ENCODE results near the gene HOXB7.

The HOXB7 gene

DNA sequence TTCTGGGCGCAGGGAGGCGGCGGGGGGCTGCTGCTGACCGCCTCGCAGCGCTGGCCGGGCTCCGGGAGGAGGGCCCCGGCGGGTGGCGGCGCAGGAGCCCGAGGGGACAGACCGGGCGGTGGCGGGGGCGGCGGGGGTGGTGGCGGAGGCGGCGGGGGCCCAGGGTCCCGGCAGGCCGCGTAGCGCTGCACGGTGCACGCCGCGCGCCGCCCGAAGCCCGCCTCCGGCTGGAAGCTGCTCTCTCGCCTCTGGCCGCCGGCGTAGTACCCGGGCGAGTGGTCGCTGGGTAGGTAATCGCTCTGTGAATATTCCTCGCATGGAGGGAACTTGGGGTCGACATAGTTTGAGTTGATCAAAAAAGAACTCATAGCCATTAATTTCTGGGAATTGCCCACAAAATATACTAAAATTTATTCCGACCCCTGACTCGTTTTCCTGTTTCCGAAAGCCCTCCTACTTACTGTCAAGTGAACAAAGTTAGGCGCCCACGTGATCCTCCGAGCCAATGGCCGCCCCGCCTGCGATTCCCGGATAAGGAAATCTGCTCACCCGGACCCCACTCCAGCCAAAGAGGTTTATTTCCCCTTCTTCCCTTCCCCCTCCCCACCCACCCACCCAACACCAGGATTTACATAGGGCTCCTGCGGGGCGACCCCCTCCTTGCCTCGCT lies 32.7 kb downstream of the HOXB7 start, which contains the start of gene HOXB4:
HOXB4 (minus strand) TSS at position 405 of the 670 bp plus-strand sequence; CDS start at position 374, 31 bp downstream.
- DNase-seq = peak; percentile 67

DNA sequence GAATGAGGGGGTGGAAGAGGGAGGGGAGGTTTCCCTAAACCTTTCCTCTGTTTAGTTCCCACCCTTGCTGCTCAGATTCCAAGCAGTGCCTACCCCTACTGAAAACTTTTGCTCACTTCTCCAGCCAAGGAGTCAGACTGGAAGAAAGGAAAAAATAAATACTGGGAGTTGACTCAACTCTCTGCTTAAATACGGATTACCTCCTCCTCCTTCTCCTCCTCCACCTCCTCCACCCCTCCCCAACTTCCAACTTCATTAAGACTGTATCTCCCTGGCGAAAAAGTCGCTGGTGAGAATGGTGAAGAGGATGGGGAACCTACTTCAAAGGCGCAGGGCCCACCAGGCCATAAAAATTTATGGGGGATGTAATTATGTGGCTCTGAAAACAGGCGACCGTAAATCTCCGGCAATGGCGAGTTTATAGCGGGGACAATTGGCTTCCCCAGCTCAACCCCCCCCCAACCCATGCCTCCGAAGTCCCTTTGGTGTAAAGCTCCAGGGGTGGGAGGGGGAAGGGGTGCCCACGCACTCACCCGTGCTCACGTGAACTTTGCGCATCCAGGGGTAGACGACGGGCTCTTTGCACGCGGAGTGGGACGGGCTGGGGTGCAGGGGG lies 33.4 kb downstream of the HOXB7 start:
- no peak for DNase-seq

DNA sequence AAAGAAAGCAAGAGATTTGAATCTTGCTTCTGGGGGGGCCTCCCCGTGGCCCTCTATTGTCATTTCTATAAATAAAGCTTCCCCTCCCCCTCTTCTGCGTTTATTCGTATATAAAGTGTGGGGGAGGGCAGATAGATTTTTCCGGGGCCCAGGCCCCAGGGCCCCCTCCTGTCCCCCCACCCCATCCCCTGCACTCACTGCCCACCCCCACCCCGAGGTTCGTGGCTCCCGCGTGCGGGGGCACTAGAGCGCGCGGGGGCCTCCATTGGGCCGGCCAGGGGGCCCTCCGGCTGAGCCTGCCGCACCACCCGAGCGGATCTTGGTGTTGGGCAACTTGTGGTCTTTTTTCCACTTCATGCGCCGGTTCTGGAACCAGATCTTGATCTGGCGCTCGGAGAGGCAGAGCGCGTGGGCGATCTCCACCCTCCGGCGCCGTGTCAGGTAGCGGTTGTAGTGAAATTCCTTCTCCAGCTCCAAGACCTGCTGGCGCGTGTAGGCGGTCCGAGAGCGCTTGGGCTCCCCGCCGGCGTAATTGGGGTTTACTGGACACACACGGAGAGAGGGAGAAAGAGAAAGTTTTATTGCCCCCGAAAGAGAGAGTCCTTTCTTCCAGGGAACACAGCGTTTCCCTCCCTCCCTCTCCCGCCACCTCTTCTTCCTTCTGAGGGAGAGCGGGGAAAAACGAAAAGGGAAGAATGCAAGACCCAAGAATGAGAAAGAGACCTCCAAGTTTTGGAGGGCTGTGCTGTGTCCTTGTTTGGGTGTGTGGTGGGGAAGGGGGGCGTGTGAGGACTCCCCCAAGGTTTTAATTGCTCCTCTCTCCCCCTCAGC lies 34.1 kb downstream of the HOXB7 start:
- DNase-seq = peak; percentile 67

DNA sequence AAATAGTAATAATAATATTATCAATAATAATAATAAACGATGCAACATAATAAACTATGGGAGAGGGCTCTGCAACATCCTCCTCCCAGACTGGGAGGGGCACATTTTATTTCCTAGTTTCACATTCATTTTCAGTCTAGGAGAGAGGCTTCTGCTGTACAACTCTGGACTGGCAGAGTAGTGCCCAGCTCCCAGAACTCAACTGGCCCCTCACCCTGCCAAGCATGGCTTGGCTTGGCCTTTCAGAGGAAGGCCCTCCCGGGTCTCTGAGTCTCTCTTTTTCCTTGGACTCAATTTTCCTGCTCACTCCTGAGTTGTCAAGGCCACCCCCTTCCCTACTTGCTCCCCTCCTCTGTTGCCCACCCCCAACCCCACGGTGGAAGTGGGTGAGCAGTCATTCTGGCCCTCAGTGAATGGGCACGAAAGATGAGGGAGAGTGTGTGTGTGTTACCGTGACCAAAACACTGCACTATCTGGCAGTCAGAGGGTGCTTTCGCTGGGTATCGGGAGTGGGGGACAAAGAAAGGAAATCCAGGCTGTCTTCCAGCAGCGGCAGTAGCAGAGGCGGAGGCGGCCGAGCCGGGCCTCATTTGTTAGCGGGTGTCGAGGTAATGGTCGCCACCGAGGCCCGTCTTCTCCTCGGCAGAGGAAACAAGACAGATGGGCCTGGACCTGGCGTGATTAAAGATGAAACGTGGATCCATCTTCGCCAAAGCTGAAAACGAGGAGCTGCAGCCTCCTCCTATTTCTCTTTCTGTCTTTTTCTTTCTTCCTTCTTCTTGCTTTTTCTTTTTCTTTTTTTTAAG lies 34.9 kb downstream of the HOXB7 start:
- no peak for DNase-seq

DNA sequence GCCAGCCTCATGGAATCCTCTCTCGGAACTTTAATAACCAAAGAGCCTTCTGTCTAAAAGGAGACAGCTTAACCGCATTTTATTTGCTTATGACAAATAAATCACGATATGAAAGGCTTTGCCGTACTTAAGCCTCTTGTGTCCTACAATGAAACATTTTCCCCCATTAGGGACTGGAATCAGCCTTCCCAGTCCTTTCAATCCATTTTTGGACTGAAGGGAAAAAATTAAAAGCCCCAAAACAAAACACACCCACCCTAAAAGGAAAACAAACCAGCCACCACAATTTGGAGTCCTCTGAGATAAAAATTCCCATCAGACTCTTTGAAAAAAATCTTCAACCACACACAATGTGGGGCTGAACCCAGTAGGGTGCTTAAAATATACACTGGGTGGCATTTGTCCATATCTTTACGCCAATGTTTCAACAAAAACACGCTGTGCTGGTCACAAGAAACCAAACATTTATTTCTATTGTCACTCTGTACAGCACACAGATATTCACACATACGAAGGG lies 35.7 kb downstream of the HOXB7 start:
- DNase-seq = no peak

DNA sequence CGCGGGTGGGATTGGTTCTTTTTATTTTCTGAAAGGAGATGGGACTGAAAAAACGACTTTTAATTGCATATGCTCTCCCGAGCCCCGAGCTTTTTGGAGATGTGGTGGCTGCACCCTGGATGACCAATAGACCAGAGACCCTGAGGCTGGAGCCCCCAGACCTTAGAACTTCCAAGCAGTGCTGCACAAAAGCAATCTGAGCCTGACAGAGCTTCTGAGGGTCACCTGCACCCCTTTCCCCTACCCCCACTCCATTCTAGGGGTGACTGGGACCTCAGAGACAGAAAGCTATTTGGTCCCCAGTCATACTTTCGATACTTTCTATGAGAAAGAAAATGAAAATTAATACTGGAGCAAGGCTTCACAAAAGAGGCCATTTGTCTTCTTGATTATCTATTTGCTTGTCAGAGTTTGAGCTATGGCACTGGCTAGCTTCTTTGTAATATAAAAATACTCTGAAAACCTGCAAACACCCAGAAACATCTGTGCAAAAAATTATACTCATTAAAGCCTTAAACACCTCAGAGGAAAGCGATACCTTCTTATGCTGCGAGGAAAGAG lies 36.2 kb downstream of the HOXB7 start:
- DNase-seq = no peak

DNA sequence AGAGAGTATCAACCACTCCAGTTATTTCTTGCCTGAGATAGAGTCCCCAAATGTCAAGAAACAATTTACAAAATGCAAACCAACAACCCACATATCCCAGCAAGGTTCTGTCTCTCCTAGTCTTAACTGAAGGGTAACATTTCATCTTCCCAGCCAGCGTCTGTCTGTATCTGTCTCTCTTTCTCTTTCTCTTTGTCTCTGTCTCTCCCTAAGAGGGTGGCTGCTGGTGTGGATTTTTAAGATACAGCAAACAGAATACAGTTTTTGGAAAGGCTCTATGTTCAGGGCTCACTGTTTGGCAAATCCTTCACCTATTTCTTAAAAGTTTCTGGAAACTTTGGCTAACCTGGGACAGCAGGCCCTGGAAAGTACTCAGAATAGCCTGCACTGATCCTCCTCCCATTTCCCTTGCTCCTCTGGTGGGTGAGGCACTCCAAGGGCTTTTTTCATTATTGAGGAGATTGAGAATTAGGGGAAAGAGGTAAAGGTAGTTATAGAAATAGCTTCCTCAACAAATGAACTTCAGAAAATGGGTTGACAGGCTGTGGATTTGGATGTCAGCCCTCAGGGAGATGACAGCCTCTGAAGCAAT lies 38.9 kb downstream of the HOXB7 start:
- DNase-seq = no peak

DNA sequence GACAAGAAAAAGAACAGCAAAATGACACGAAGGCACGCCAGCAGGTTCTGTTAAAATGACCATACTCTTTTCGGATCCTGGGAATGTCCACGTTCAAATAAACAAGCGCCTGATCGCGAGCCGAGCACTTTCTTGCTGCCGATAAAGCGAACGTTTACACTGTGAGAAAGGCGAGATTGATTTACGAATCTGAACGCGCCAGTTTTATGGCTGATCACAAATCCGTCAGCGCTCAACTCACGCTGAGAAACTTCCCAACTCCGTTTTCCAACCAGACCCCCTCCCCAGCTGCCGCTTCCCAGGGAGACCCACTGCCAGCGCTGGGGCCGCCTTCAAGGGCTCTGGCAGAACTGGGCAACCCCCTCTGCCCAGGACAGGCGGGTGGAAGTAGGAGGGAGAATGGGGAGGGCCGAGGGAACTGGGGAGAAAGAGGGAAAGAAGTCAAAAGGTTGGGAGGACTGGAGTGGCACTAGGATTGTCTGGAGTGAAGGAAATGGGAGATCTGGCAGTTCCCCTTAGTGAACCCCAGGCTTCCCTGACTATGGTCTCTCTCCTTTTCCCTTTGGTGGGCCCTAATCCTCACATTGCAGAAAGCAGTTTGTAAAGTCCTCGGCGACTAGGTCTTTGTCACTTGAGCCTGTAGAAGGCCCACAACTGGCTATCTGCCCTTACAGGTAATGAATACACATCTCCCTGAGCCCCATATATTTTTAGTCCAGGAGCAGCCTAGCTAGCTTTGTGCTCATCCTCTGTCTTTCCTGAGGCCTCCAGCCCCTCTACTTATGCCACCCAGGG lies 39.6 kb downstream of the HOXB7 start:
- peak; percentile 60 for DNase-seq

DNA sequence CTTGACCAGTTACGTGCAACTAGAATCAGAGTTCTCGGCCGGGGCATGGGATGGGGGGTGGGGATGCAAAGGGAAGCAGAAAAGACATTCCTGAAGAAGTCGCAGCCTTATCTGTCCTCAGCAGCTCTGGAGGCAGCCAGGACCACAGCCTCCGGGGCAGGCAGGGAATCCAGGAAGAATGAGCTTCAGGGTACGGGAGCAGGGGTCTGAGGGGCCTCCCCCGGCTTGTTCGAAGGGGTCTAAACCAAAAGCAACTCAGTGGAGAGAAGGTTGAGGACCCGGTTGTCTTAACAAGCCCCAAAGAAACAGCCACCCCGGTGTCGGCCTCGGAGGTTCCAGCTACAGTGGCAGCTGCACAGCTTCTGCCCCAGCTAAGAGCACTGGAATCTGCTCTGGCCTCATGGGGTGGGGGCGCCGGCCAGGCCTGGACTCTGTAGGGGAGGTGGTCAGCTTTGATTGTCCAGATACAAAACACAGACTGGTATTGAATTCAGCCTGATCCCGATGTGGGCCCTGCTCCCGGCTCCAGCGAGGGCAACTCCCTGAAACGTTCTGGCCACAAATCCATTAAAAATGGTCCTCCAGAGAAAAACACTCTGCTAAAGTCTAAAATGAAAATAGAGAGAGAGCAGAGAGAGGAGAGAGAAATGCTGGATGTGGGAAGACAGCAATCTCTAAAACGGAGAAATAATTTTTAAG lies 40.3 kb downstream of the HOXB7 start:
- DNase-seq = peak; percentile 64

DNA sequence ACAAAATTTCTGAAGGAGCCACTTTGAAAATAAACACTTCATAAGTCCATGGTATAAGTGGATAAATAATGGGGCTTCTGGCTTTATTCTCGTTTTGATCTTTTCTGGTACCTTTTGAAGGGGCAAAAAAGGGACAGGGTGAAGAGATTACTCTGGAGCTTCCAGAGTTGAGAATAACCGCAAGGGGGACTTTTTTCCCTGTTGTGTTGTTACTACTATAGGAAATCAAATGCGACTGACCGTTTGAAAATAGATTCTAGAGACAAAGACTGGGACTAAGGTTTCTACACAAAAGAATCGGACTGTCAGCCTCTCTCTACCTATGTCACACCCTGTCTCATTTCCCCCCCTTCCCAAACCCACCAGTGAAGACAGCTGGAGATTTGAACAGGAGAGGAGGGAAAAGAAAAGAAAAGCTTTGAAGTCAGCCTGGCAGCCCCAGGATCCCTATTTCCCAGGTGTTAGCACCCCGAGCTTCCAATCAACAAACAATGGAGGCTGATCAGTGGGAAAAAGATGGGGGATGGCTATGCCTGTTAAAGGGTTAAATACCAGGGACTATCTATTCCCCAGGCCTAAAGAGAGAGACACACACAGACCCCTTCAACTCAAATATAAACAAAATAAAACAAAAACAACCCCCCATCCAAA lies 41.0 kb downstream of the HOXB7 start:
- no peak for DNase-seq

DNA sequence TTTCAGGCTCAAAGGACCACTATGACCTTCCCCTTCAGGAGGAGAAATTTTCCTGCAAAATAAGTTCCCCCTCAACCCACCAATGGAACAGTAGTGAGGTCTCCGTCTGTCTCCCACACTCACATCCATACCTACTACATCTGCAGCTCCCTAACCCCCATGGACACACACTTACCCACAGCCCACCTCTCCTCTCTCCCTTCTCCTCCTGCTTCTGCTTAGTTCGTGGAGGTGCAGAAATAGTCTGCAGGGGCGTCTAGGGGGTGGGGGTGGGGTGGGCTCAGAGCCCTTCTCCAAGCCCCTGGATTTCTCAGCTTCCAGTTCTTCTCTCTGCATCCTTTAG lies 41.6 kb downstream of the HOXB7 start:
- no peak for DNase-seq

DNA sequence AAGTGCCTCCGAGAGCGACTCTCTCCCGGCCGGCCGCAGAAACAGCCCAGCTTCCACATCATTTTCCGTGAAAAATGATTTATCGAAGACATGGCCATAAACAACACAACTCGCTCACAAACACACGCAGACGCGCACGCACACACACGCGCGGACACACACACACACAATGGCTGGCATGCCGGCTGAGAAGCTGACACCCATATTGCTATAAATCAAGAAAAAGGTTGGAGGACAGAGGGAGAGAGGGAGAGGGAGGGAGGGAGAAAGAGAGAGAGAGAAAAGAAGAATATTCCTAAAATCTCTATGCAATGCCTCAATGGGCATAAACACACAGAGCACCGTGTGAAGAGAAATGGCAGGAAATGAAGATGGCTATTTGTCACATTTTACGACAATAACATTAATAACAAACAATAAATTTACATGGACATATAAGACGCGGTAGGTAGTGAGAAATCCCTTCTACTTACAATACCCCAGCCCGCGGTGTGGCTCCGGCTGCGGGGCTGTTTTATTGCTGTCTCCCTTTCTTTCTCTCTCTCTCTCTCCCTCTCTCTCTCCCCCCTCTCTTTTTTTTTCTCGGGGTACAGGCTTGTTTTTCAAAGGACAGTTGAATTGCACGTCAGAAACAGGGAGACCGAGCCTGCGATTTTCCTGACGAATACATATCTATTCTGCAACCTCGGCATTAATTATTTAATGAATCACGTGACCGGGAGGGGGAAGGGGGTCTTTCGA lies 42.1 kb downstream of the HOXB7 start:
- peak; percentile 58 for DNase-seq

DNA sequence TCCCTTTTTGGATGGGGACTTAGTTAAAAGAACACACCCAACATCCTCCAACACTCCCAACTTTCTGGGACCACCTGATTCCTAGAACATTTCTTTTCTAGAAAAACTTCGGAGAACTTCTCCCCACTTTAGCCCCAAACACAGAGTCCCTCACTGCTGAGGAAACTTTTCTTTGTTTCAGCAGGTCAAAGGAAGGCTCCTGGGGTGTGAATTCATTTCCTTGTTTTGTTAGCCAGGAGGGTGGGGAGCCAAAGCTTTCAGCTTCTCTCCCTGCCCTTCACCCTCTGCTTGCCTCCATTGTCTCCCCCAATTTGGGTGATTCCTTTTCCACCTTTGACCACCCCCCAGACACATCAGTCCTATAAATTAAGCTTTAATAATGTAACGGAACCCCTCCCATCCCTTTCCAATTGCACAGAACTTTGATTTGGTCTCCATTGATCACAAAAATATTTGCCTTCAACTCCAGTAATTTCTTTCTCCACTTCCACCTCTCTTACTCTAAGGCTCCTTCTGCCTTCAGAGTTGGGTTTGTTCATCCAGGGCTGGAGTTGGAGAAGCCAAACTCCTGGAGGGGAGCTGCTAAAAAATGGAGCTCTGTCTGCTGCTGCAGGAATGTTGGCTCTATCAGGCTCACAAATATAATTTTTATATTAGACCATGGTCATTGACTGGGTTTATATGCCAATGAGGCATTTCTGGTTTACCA lies 43.0 kb downstream of the HOXB7 start:
- no peak for DNase-seq

DNA sequence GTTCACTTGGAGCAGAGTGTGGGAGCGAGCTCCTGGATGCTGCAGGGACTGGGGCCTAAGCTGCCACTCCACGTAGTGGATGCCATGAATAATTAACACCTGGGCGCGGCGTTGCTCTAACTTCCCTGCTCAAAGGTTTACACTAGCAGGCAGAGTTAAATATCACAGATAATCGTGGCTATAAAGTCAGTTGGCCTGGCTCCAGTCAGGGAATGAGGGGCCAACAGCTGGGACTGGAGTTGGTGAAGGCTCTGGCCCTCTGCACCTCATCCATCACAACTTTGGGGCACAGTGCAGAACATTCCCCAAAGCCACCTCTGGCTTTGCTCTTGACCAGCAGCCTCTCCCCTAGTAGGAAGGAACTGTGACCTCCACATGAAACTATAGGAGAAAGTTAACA lies 43.6 kb downstream of the HOXB7 start:
- DNase-seq = no peak

DNA sequence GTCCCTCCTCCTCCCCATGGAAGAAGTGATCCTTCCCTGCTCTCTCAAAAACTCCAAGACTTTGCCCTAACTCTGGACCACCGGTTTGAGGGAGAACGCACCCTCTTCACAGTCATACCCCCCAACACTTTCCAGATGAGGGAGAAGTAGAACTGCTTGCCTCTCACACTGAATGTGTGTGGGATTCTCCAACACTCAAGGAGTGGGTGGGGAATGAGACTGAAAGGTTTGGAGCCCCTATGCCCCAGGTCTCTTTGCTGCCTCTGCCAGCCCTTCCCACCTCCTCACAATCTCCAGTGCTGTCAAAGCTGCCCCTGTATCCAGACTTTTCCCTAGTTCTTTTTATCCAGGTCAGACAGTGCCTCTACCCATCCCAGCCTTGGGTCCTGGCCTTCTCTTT lies 44.1 kb downstream of the HOXB7 start:
- no peak for DNase-seq

DNA sequence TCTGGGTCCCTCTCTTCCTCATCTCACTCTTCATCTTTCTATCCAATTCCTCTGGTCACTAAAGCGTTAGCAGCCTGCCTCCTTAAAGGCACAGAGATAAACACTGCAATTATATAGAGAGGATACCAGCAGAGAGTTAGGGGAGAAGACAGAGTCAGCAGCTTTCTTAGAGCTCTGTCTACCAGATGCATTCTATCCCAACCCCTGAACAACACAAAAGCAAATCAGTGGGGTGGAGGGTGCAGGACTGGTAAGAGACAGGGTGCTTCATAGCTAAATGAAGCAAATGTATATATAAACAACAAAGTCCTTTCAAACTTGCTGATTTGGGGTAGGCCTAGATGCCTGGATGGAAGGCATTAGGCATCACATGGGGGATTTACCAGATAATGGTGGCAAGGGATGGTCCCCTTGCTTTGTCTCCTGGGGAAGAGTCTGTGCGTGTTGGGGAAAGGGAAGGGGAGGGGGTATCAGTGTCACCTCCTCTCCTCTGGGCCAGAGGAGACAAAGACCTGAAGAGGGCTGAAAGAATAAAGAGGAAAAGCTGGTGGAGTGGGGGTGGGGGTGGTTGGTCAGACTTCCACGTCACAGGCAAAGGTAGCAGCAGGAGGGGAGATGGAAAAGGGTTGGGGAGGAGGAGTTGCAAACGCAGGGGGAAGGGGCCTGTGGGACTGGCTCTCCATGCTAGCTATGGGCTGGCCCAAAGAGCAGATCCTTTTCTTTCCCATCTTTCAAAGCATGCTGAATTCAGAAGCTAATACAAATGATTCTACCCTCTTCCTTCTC lies 44.7 kb downstream of the HOXB7 start:
- no peak for DNase-seq

DNA sequence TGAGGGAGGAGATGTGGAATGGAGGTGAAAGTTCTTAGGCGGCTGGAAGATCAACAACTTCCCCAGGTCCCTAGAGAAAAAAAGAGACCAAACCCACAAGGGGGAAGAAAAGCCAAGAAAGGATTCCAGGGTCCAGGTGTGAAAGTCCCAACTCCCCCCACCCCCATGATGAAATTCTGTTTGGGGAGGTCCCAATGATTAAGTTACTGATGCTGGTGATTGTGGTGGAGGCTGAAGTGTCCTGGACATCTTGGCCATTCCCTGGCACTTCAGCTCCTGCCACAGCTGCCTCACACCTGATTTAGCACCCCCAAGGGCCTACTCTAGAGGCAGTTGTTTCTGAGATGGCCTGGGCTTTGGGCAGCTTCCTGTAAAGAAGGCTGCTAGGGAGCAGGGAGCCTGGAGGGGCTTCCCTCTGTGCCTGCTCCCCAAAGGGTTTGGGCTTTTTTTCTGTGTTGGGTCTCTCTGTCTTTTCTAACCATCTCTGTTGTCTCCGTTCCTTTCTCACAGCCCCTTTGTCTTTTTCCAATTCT lies 45.7 kb downstream of the HOXB7 start:
- no peak for DNase-seq
